AG09309 (cell line): Measurements from ENCODE around the gene TNIK.

Experiments
- DNase-seq: peaks from one replicate; pipeline ENCODE4 v3.0.0-alpha.2; 2010; ENCODE audit warnings: low read depth
- H3K4me3 ChIP-seq: 2 replicates; pipeline ENCODE4 v1.5.1; 2011; ENCODE audit warnings: mild to moderate bottlenecking, low read depth, low read length, moderate library complexity; ENCODE audit not compliant: control insufficient read depth
- TF ChIP-seq, protein P1 (sequence below): IDR thresholded peaks from 2 replicates; pipeline ENCODE4 v1.5.1; 2011; ENCODE audit warnings: mild to moderate bottlenecking, low read depth, low read length, inconsistent platforms; ENCODE audit not compliant: insufficient read depth, control insufficient read depth; ENCODE audit errors: missing control alignments

Gene TNIK

GRCh38 chr3:171354049-171354705 is 106.0 kb downstream of the TNIK start:
- H3K4me3 ChIP-seq = no peak overlapping the region
- no peak for DNase-seq
- TF ChIP-seq, protein P1, sequence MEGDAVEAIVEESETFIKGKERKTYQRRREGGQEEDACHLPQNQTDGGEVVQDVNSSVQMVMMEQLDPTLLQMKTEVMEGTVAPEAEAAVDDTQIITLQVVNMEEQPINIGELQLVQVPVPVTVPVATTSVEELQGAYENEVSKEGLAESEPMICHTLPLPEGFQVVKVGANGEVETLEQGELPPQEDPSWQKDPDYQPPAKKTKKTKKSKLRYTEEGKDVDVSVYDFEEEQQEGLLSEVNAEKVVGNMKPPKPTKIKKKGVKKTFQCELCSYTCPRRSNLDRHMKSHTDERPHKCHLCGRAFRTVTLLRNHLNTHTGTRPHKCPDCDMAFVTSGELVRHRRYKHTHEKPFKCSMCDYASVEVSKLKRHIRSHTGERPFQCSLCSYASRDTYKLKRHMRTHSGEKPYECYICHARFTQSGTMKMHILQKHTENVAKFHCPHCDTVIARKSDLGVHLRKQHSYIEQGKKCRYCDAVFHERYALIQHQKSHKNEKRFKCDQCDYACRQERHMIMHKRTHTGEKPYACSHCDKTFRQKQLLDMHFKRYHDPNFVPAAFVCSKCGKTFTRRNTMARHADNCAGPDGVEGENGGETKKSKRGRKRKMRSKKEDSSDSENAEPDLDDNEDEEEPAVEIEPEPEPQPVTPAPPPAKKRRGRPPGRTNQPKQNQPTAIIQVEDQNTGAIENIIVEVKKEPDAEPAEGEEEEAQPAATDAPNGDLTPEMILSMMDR = no peak

DNA sequence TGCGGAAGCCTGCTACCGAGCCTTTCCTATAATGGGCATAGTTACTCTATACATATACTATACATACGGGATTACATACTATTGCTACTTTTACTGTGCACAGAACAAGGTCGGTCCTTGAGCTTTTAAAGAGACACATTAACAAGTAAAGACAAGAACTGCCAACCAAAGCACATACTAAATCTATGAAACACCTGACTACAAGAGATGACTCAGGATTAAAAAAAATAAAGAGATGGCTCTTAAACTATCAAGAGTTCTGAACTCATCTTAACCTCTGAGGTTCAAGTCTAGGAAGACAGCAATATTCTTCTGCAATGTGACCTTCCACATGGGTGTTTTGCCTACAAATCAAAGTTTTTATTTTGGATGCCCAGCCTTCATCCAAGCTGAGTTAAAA is 106.8 kb downstream of the TNIK start:
- DNase-seq = no peak
- no peak overlapping the region for H3K4me3 ChIP-seq
- TF ChIP-seq, protein P1 = no peak

- no peak overlapping the region for H3K4me3 ChIP-seq
- DNase-seq = no peak
- TF ChIP-seq, protein P1 = no peak
Observed at GRCh38 chr3:171352387-171352935, 107.7 kb downstream of the TNIK start.

- H3K4me3 ChIP-seq = no peak overlapping the region
- peak; percentile 84 for DNase-seq
- TF ChIP-seq, protein P1 = no peak
Observed at GRCh38 chr3:171351676-171352075, 108.5 kb downstream of the TNIK start.

DNA sequence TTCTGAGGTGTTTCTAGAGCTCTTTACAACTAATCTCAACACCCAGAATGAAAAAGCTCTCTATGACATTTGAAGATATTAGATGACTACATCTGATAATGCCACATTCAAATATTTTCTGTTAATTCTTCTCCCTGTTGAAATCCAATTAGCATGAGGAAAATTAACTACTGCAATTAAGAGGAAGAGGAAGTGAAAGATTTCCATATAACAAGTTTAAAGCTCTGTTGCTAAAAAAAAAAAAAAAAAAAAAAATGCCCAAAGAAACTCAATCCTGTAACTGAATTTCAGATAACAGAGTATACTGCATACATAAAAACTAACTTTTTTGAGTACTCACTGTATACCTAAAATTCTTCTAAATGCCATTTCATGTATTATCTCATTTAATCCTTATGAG is 109.8 kb downstream of the TNIK start:
- TF ChIP-seq, protein P1 = no peak
- H3K4me3 ChIP-seq = no peak overlapping the region
- no peak for DNase-seq

- H3K4me3 ChIP-seq = no peak overlapping the region
- DNase-seq = no peak
- TF ChIP-seq, protein P1 = no peak
Observed at GRCh38 chr3:171349392-171349791, 110.8 kb downstream of the TNIK start.
